DND-41 (cell line): ENCODE results near the gene ZNF44.

Experiments
- CTCF ChIP-seq: IDR thresholded peaks from 2 replicates; pipeline ENCODE4 v1.5.1; 2012; ENCODE audit warnings: borderline replicate concordance, low read length, moderate library complexity, mild to moderate bottlenecking; ENCODE audit not compliant: poor library complexity, severe bottlenecking; ENCODE audit errors: extremely low read depth
- EZH2 ChIP-seq: IDR thresholded peaks from 3 replicates; pipeline ENCODE4 v1.6.1; 2012; ENCODE audit warnings: borderline replicate concordance, low read depth, mild to moderate bottlenecking, moderate library complexity, low read length, inconsistent platforms; ENCODE audit not compliant: severe bottlenecking

GRCh38 chr19:12278713-12279112, 16.0 kb downstream of the ZNF44 start:
- no peak for TF ChIP-seq CTCF
- no peak for TF ChIP-seq EZH2
